Endothelial cell of umbilical vein (primary cell): ENCODE data around the gene PURB. TPM values are rescaled to one million over a fixed set of nuclear protein-coding genes. Genes with fewer than 3 reads are reported as not detected.
"Not testable (repeated sequence)": the region's sequence is repeated elsewhere in the genome, so short reads cannot be mapped to it uniquely, and the experiment has no call there.

ENCODE experiments used
- BruUV-seq: library from RNA; stranded (reverse); fragments of 400-500 nt; replicated peaks from 2 replicates; lab custom pipeline; 2021; lab: Mats Ljungman, UMichigan
- CTCF ChIA-PET: fragments of 300-600, 350-600 bp; sonication (Branson Sonifier 250); formaldehyde crosslinking; loops from one replicate; lab custom pipeline; 2021; ENCODE audit warnings: antibody characterized with exemption, inconsistent platforms; lab: Charles Lee
- POLR2A ChIA-PET: fragments of 300-600, 350-600 bp; sonication (Branson Sonifier 250); formaldehyde crosslinking; loops from one replicate; lab custom pipeline; 2021; ENCODE audit warnings: antibody characterized with exemption, inconsistent platforms; lab: Charles Lee
- DNase-seq: peaks from one replicate; pipeline ENCODE4 v3.0.0-alpha.2; 2011; ENCODE audit warnings: low read depth, low spot score
- FAIRE-seq: peaks from 2 replicates; lab custom pipeline; 2011; peaks lifted over from hg19 to GRCh38; lab: Jason Lieb, UNC
- H2AFZ ChIP-seq: 2 replicates; pipeline ENCODE4 v1.6.0; 2012; ENCODE audit warnings: low read depth, low read length, control low read depth, inconsistent platforms
- H3K27ac ChIP-seq: 2 replicates; pipeline ENCODE4 v1.5.1; 2011; ENCODE audit warnings: low read depth, mild to moderate bottlenecking, control low read depth, low read length, moderate library complexity; ENCODE audit not compliant: insufficient read depth
- H3K27me3 ChIP-seq, 2 experiments: 2 replicates each; pipeline versions ENCODE4 v1.6.0 to v1.6.1; 2011; ENCODE audit warnings: low read length in 2 of 2, mixed read lengths in 1 of 2; ENCODE audit not compliant: control insufficient read depth in 2 of 2, insufficient read depth in 2 of 2
- H3K36me3 ChIP-seq, 2 experiments: 2 replicates in 1 of 2; 3 replicates in 1 of 2; pipeline ENCODE4 v1.5.1; 2011; ENCODE audit warnings: low read length in 2 of 2, mild to moderate bottlenecking in 1 of 2, moderate library complexity in 1 of 2; ENCODE audit not compliant: control insufficient read depth in 2 of 2, insufficient read depth in 2 of 2; ENCODE audit errors: extremely low read depth in 1 of 2
- H3K4me1 ChIP-seq: 3 replicates; pipeline ENCODE4 v1.5.1; 2011; ENCODE audit warnings: mild to moderate bottlenecking, low read length; ENCODE audit not compliant: control insufficient read depth, insufficient read depth; ENCODE audit errors: extremely low read depth
- H3K4me2 ChIP-seq: 2 replicates; pipeline ENCODE4 v1.6.1; 2011; ENCODE audit warnings: low read length, control low read depth, mixed read lengths; ENCODE audit not compliant: insufficient read depth
- H3K4me3 ChIP-seq, 3 experiments: fragments of 200-600 bp in 1 of 3; sonication (generic), shearing (Covaris generic) in 1 of 3; replicated peaks in 1 of 3; 2 replicates each; pipeline ENCODE4 v1.5.1; 2011 to 2016; ENCODE audit warnings: control low read depth in 3 of 3, low read length in 3 of 3, mild to moderate bottlenecking in 2 of 3, inconsistent platforms in 1 of 3, low read depth in 1 of 3, moderate library complexity in 1 of 3; ENCODE audit not compliant: insufficient read depth in 1 of 3
- H3K79me2 ChIP-seq: 2 replicates; pipeline ENCODE4 v1.6.0; 2012; ENCODE audit warnings: low read length, inconsistent platforms; ENCODE audit not compliant: control insufficient read depth, insufficient read depth
- H3K9ac ChIP-seq: replicated peaks from 2 replicates; pipeline ENCODE3; 2011; ENCODE audit warnings: low read length, control low read depth; ENCODE audit not compliant: insufficient read depth; ENCODE audit errors: extremely low read depth
- H3K9me1 ChIP-seq: replicated peaks from 3 replicates; pipeline ENCODE4 v1.6.0; 2011; ENCODE audit warnings: mild to moderate bottlenecking, low read length; ENCODE audit not compliant: control insufficient read depth, insufficient read depth; ENCODE audit errors: extremely low read depth
- H3K9me3 ChIP-seq: replicated peaks from 2 replicates; pipeline ENCODE4 v1.5.1; 2012; ENCODE audit warnings: low read length, inconsistent platforms; ENCODE audit not compliant: control insufficient read depth, insufficient read depth
- H4K20me1 ChIP-seq: replicated peaks from 2 replicates; pipeline ENCODE3; 2011; ENCODE audit warnings: mild to moderate bottlenecking, low read length; ENCODE audit not compliant: control insufficient read depth, insufficient read depth; ENCODE audit errors: extremely low read depth
- EZH2 ChIP-seq: IDR thresholded peaks from 2 replicates; pipeline ENCODE4 v1.6.1; 2012; ENCODE audit warnings: borderline replicate concordance, low read depth, mild to moderate bottlenecking, moderate library complexity, low read length, inconsistent platforms; ENCODE audit not compliant: severe bottlenecking
- FOS ChIP-seq: IDR thresholded peaks from 2 replicates; pipeline ENCODE4 v1.6.1; 2011; ENCODE audit warnings: mild to moderate bottlenecking, low read length, moderate library complexity, borderline replicate concordance; ENCODE audit not compliant: insufficient read depth
- GATA2 ChIP-seq: IDR thresholded peaks from 2 replicates; pipeline ENCODE4 v1.7.0; 2011; ENCODE audit warnings: low read depth, mild to moderate bottlenecking, moderate library complexity, mixed read lengths, low read length; ENCODE audit not compliant: insufficient read length, insufficient read depth
- MAX ChIP-seq: IDR thresholded peaks from 2 replicates; pipeline ENCODE4 v1.6.1; 2011; ENCODE audit not compliant: insufficient read depth, insufficient read length
- dilution Hi-C: fragments of 300-500 bp; cut with MboI; formaldehyde crosslinking; loops from one replicate; pipeline ENCODE4 v1.15.0; 2019; ENCODE audit warnings: low sequenced_read_pairs; ENCODE audit not compliant: extremely low pct_ligation_motif_present
- intact Hi-C: fragments of 100-400 bp; cut with micrococcal nuclease; formaldehyde crosslinking; loops from one replicate; pipeline ENCODE4 v1.10.0; 2022
- polyA plus RNA-seq, 4 experiments: library from polyadenylated mRNA; depleted of rRNA in 3 of 4; stranded (reverse) in 3 of 4; unstranded in 1 of 4; fragments of >200 nt; gene quantifications; 2 replicates each; pipeline versions ENCODE4 v1.2.1 to v1.2.3, GENCODE V29; 2011 to 2012; ENCODE audit warnings: missing spikeins in 1 of 4
- total RNA-seq: library from RNA; stranded (reverse); gene quantifications from 2 replicates; pipeline ENCODE4 v1.2.3, GENCODE V29; 2021

The PURB gene
- total and polyA plus RNA-seq, 2 donors (not counting 3 experiments of a cell fraction or from before 2014, with no cell fraction given) = 2.7 to 25.5 TPM

GRCh38 chr7:44875241-44875640 lies 10.1 kb downstream of the PURB start:
- FAIRE-seq (no peak), DNase-seq (no peak)
- H4K20me1 ChIP-seq = peaks cover 4% of the 10 kb centered on the region
- no peak overlapping the region for H3K27ac ChIP-seq
- H3K9me3 ChIP-seq = no peaks in the 10 kb centered on the region
- CTCF ChIA-PET = interaction anchor here (1.2 kb wide), 1 partner anchor 18 kb away, joined by 6 read pairs; no protein-coding TSS in a partner anchor
- H3K4me2 ChIP-seq = no peak overlapping the region
- no peaks in the 10 kb centered on the region for H3K9me1 ChIP-seq
- dilution Hi-C loops = no loop called here
- no peaks in the 10 kb centered on the region for H3K27me3 ChIP-seq
- BruUV-seq = no TSS peak
- peaks cover 4% of the 10 kb centered on the region for H3K4me1 ChIP-seq
- TF ChIP-seq EZH2 (no peak), GATA2 (no peak)
- H3K9ac ChIP-seq = no peak overlapping the region
- POLR2A ChIA-PET = interaction anchor here (1.3 kb wide), 1 partner anchor 9 kb away, joined by 3 read pairs; no protein-coding TSS in a partner anchor
- H3K36me3 ChIP-seq = peaks cover 0 to 2% of the 10 kb centered on the region in 2 experiments
- no peak overlapping the region for H2AFZ ChIP-seq
- H3K79me2 ChIP-seq = peaks cover 17% of the 10 kb centered on the region
- H3K4me3 ChIP-seq = no peak overlapping the region
- intact Hi-C loops = no loop called here

- TF ChIP-seq FOS (no peak), MAX (no peak)
- no peak overlapping the region for H3K27ac ChIP-seq
- no TSS peak for BruUV-seq
- no peaks in the 10 kb centered on the region for H3K27me3 ChIP-seq
- no peak overlapping the region for H3K4me2 ChIP-seq
- intact Hi-C loops = no loop called here
- FAIRE-seq (no peak), DNase-seq (no peak)
- CTCF ChIA-PET = interaction anchor here (1.0 to 1.3 kb wide), 3 partner anchors 9 to 16 kb away, joined by 3 to 9 read pairs (median 5); no protein-coding TSS in a partner anchor
- H3K4me1 ChIP-seq = no peaks in the 10 kb centered on the region
- no peak overlapping the region for H3K4me3 ChIP-seq
- no peak overlapping the region for H3K9ac ChIP-seq
- POLR2A ChIA-PET = no interaction called here
- H3K79me2 ChIP-seq = peaks cover 1% of the 10 kb centered on the region
- H2AFZ ChIP-seq = no peak overlapping the region
- dilution Hi-C loops = no loop called here
- H4K20me1 ChIP-seq = peaks cover 4% of the 10 kb centered on the region
- H3K9me1 ChIP-seq = no peaks in the 10 kb centered on the region
- no peaks in the 10 kb centered on the region for H3K9me3 ChIP-seq
- H3K36me3 ChIP-seq = peaks cover 0 to 2% of the 10 kb centered on the region in 2 experiments
Observed at GRCh38 chr7:44872787-44873186, 12.5 kb downstream of the PURB start.

- H3K9me1 ChIP-seq, BruUV-seq, H3K4me2 ChIP-seq, H3K79me2 ChIP-seq, intact Hi-C loops, H3K27me3 ChIP-seq, dilution Hi-C loops, FAIRE-seq, H2AFZ ChIP-seq, H3K36me3 ChIP-seq, H3K4me1 ChIP-seq, H3K4me3 ChIP-seq, H3K9ac ChIP-seq, H3K9me3 ChIP-seq, H4K20me1 ChIP-seq, H3K27ac ChIP-seq, DNase-seq, POLR2A ChIA-PET: not testable (repeated sequence)
- CTCF ChIA-PET = interaction anchor here (1.0 kb wide), 1 partner anchor 10 kb away, joined by 5 read pairs; no protein-coding TSS in a partner anchor
Observed at GRCh38 chr7:44871918-44872317, 13.4 kb downstream of the PURB start.
